ENCODE data around the gene RNF41.

RNF41 gene

DNA sequence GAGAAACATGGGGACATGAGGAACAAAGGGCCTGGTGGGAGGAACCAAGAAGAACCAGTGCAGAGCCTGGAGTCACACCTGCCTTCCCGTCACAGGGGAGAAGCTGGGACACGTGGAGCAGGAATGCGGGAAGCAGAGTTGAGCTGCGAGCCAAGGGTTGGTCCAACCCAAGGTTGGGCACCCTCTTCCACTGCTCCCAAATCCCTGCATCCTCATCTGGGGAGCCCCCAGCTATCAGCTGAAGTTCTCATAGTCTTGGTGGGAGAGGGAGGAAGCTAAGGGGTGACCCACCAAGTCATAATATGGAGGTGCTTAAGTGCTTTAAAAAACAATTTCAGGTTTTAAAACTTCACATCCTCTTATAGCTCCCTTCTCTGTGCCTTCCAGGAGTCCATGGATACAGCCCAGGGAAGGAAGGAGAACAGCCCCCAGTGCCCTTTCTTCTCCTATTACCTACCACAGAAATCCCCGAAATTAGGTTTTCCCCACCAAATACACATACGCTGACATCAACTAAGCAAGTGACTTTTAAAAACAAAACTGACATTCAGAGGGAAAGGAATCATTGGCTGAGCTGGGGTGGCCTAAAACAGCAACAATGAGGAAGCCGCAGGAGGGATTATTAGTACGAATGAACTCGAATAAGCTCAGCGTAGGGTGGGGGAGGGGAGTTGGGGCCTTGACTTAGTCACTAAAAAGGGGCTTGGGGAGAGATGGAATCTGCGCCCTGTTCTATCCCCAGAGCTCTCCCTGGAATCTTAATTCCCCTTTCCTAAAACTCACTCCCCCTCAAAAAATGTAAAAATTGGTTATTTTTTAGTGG is 59.0 kb downstream of the RNF41 start:
- no peak for DNase-seq (ENCODE audit: low read depth)
- no peak overlapping the region for H3K4me3 ChIP-seq (ENCODE audit: low read depth, low read length)

DNA sequence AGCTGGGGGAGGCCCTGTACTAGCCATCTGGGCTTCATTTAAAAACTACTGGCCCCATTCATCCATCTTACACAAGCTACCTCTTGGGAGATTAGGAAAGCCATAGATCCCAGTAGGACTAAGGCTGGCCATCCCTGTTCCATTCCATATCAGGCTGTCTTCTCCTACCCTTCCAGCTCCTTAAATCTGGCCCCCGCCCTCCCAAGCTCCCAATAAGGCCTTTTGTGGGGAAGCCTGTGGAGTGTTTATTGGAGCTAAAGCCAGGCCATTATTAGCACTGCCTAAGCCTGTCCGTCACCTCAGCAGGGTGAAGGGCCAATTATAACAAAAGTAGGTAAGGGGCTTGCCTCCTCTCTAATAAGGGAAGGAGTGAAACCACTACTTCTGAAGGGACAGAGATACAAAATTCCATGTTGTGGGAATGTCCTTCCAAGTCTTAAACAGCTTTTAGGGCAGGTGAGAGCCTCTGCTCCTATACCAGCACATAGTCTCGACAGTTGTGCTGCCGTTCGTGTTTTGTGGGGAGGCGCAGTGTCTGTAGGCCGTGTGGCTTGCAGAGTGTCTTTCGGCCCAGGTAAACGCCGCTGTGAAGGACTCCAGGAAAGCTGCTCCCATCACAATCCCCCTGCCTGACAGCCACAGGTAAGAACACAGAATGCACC is 59.9 kb downstream of the RNF41 start:
- TF ChIP-seq CTCF (IDR thresholded peaks at IDR 0.05; ENCODE audit: low read depth, low read length, missing control alignments) = no peak
- no peak for DNase-seq (ENCODE audit: low read depth)
- H3K4me3 ChIP-seq (ENCODE audit: low read depth, low read length) = no peak overlapping the region

More for the DNA sequence above, 59.0 kb downstream of the RNF41 start:
- TF ChIP-seq CTCF (IDR thresholded peaks at IDR 0.05; ENCODE audit: low read depth, low read length, missing control alignments) = no peak

GRCh38 chr12:56160894-56161689 is 60.6 kb downstream of the RNF41 start:
- no peak for TF ChIP-seq CTCF (IDR thresholded peaks at IDR 0.05; ENCODE audit: low read depth, low read length, missing control alignments)
- no peak for DNase-seq (ENCODE audit: low read depth)
- peak overlapping the region; percentile 80 for H3K4me3 ChIP-seq (ENCODE audit: low read depth, low read length)

GRCh38 chr12:56160193-56160763 is 61.4 kb downstream of the RNF41 start:
- H3K4me3 ChIP-seq (ENCODE audit: low read depth, low read length) = peak overlapping the region; percentile 80
- DNase-seq (ENCODE audit: low read depth) = no peak
- TF ChIP-seq CTCF (IDR thresholded peaks at IDR 0.05; ENCODE audit: low read depth, low read length, missing control alignments) = no peak

- TF ChIP-seq CTCF (IDR thresholded peaks at IDR 0.05; ENCODE audit: low read depth, low read length, missing control alignments) = no peak
Observed at GRCh38 chr12:56159482-56160192, 62.1 kb downstream of the RNF41 start.

GRCh38 chr12:56158926-56159461 is 62.7 kb downstream of the RNF41 start:
- peak overlapping the region; percentile 80 for H3K4me3 ChIP-seq (ENCODE audit: low read depth, low read length)
- no peak for DNase-seq (ENCODE audit: low read depth)
- no peak for TF ChIP-seq CTCF (IDR thresholded peaks at IDR 0.05; ENCODE audit: low read depth, low read length, missing control alignments)

More at GRCh38 chr12:56159482-56160192, 62.1 kb downstream of the RNF41 start:
- peak overlapping the region; percentile 80 for H3K4me3 ChIP-seq (ENCODE audit: low read depth, low read length)
- DNase-seq (ENCODE audit: low read depth) = no peak

All from GM12864 (cell line).